Measurements from ENCODE around the gene GSK3A.
"Not testable (repeated sequence)": the region's sequence is repeated elsewhere in the genome, so short reads cannot be mapped to it uniquely, and the experiment has no call there.

GSK3A gene

GRCh38 chr19:42268704-42269477, 26.5 kb upstream of the GSK3A start, which contains the start of gene CIC:
CIC (plus strand) TSS chr19:42269252; CDS start chr19:42271784, 2,532 bp downstream.
- peak; percentile 100 for DNase-seq (ENCODE audit: low read depth in 2 of 2)

DNA sequence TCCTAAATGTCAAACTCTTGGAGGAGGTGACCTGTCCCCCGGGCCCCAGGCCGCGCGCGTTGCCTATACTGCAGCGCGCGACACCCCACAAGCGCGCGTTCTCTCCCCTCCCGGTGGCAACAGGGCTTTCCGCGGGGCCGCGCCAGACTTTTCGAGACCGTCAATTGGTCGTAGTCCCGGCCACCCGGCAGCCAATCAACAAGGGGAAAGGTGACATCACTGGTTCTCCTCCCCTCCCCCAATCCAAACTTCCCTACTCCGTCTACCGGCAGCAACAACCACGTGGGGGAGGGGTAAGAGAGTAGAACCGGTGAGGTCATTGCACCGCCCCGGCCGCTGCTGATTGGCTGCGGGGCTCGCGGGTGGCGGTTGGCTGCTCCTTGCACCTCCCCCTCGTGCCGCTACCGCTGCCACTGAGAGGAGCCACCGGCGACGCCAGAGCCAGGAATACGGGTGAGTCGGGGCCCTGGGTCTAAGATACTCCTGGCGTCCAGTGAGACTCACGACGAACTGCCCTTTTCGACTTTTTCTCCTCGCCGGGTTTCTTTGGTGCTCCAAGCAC, 25.8 kb upstream of the GSK3A start:
- DNase-seq (ENCODE audit: low read depth in 2 of 2) = peak; percentile 98 to 99

- no peak for DNase-seq (ENCODE audit: low read depth in 2 of 2)
Observed at GRCh38 chr19:42267644-42268141, 25.3 kb upstream of the GSK3A start.

- DNase-seq (ENCODE audit: low read depth in 2 of 2) = not testable (repeated sequence)
Observed at GRCh38 chr19:42266928-42267603, 24.7 kb upstream of the GSK3A start.

GRCh38 chr19:42266105-42266504, 23.7 kb upstream of the GSK3A start:
- not testable (repeated sequence) for DNase-seq (ENCODE audit: low read depth in 2 of 2)

- no peak for DNase-seq (ENCODE audit: low read depth in 2 of 2)
Observed at GRCh38 chr19:42261763-42262162, 19.4 kb upstream of the GSK3A start.

DNA sequence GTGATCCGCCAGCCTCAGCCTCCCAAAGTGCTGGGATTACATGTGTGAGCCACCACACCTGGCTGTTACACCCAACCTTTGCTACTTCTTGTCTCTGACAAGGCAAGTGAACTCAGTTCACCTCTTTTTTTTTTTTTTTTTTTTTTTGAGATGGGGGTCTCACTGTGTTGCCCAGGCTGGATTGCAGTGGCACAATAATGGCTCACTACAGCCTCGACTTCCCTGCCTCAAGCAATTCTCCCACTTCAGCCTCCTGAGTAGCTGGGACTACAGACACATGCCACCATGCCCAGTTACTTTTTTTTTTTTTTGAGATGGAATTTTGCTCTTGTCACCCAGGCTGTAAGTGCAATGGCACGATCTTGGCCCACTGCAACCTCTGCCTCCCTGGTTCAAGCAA, 15.4 kb upstream of the GSK3A start:
- DNase-seq (ENCODE audit: low read depth in 2 of 2) = not testable (repeated sequence)

DNA sequence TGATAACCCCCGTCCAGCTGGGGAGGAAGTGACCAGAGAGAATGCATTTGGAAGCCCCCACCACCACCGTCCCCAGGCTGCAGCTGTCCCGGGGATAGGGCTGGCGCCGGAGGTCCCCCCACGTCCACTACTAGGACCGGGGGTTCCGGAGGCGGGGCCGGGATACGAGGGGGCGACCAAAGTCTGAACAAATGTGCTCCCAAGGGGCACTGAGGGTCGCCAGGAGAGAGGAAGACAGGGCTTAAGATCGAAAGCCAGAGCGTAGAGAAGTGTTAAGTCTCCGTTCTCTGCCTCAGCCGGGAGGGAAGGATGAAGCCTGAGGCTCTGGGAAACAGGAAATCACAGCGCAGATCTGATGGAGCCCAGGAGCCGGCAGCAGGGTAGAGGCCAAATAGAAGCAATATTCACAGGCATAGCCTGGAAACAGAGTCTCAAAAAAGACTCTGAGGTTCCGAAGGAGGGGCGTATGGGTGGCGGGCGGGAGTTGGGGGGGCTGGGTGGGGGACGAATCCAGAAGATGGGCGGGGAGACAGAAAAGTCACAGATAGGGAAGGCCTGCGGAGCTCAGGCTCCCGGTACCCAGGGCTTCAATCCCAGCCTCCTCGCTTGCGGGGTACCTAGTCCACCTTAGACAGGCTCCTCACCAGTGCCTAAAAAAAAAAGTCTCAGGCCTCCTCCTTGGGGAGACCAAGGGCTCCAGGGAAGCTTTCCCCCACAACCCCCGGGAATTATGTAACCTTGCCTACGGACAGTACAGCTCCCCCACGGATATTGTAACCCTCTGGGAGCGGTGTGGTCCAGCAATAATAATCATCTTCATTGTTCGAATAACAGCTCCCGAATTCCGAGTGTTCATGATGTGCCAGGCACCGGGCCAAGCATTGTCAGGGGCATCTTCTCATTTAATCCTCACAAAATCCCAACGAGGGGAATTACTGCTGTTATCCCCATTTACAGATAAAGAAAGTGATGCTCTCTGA, 13.7 kb upstream of the GSK3A start:
- DNase-seq (ENCODE audit: low read depth in 2 of 2) = no peak

GRCh38 chr19:42254850-42255765, 12.7 kb upstream of the GSK3A start, which contains the start of gene ERF:
ERF (minus strand) TSS chr19:42255128; CDS start chr19:42254999, 129 bp downstream.
- DNase-seq (ENCODE audit: low read depth in 2 of 2) = peak; percentile 72 to 74

- no peak for DNase-seq (ENCODE audit: low read depth in 2 of 2)
Observed at GRCh38 chr19:42254089-42254849, 11.9 kb upstream of the GSK3A start.

- DNase-seq (ENCODE audit: low read depth in 2 of 2) = no peak
Observed at GRCh38 chr19:42253245-42254088, 11.1 kb upstream of the GSK3A start.

DNA sequence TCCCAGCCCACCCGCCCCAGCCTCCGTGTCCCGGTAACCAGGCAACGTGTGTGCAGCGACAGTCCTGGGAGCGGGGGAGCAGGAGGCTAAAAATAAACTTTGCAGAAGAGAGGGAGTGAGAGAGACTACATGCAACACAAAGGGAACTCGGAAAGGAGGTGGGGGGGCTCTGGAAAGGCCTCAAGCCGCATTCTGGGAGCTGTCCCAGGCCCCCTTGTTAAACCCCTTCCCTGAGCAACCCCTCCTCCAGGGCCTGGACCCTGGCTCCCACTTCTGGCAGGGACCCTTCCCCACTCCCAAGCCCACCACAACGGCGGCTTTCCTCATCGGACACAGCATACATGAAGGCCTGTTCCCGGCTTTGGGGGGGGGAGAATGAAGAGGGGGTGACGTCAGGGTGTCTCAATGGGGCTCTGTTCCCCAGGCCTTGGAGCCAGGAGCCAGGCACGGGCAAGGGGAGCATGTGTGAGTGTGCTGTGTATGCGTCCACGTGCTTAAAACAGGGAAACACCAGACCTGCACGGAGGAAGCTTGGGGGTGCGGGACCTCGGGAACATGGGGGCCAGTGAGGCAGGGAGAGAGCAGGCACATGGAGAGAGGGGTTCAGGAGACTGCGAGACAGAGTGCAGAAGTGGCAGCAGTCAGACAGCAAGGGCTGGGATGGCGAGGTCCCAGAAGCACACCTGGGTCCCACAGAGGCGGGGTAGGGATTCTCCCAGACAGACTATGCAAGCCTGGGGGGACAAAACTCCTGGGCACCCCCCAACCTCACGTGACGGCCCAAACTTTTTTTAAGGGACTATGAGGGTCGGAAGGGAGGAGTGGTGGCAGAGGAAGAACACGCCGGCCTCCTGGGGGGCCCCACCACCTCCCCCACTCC, 10.2 kb upstream of the GSK3A start:
- no peak for DNase-seq (ENCODE audit: low read depth in 2 of 2)

DNA sequence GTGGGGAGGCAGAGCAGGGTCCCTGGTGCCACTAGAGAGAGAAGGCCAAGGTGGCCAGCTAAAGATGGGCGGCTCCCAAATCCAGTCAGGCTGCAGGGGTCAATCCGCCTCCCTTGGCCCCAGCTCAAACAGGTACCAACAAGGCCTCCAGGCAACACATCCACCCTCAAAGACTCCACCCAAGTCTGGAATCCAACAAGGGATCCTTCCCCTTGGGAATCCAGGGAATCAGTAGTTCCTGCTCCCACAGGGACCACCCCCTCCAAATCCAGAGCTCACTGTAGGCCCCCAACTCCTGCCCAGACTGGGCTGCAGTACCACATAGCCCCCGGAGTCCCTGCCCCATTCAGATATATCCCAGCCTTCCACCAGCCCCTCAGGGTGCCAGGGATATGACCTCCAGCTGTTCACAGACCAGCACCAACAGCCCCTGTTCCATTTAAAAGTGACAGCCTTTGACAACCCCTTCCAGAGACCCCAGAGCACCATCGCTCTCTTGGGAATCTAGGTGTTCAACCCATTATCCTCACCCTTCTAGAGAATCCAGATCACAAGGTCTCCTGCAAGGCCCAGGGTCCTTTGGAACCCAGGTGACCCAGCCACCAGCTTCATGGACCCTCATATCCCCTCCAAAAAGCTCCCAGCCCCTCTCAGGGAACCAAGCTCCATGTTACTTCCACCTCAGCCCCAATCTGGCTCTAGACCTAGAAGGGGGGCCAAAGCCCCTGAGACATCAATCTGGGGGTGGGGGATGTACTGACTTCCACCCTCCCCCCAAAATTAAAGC, 9.4 kb upstream of the GSK3A start:
- DNase-seq (ENCODE audit: low read depth in 2 of 2) = no peak

GRCh38 chr19:42250666-42251531, 8.5 kb upstream of the GSK3A start:
- DNase-seq (ENCODE audit: low read depth in 2 of 2) = no peak

DNA sequence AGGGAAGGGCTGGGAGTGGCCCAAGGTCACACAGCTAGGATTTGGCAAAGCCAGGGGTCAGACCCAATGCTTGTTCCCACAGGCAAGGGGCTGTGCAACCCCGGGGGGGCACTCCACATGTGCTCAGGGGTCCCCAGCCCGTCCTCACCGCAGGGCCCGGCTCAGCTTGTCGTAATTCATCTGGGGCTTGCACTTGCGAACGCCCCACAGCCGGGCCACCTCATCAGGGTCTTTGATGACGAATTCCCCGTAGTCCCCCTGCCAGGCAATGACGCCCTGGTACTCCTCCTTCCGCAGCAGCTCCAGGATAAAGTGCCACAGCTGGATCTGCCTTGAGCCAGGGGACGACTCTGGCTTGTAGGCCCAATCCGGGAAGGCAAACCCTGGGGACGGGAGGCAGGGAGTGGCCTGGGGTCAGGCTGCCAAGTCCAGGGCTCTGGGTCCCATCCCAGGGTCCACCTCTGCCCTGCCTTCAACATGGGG, 7.8 kb upstream of the GSK3A start:
- DNase-seq (ENCODE audit: low read depth in 2 of 2) = no peak

DNA sequence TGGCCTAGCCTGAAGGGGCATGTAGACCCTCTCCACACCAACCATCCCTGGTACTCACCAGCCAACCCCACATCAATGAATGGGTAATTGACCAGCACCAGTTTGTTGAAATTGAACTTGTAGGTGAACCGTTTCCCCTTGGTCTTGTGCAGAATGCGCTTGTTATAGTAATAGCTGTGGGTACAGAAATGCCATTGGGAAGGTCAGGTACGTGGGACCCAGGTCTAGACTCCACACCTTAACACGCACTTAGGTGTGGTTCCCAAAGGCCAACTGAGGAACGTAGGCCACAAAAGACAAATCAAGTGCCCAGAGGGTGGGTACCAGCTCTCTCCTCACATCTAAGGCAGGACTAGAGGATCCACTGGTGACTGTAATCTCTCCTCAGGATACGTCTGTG, 7.4 kb upstream of the GSK3A start:
- DNase-seq (ENCODE audit: low read depth in 2 of 2) = no peak
